ENCODE results near the gene PDS5A.
A peak's percentile ranks its signal among the peaks of the same experiment; 100 is the strongest.
"Not testable (repeated sequence)": the region's sequence is repeated elsewhere in the genome, so short reads cannot be mapped to it uniquely, and the experiment has no call there.

PDS5A gene

DNA sequence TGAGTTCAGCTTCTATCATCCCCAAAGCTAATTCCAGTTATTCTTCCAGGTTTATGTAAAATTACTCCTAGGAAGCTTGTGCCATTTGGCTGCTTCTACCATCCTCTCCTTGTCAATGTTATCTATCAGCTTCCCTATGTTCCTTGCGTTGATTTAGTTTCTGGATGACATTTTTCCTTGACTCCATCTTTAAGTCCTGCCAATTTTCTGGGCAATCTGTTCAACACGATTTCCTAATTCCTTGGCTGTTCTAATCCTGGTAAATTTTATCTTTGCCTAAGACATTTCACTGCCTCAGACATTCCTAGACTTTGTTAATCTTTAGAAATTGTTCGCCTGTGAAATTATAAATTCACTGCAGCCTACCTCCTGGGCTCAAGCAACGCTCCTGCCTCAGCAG lies 125.1 kb downstream of the PDS5A start:
- H3K27me3 ChIP-seq (replicated peaks; ENCODE audit: control insufficient read depth, insufficient read depth, low read length) = no peaks in the 10 kb centered on the region
- no peak overlapping the region for H3K9ac ChIP-seq (ENCODE audit: low read length)
- no peak for DNase-seq (ENCODE audit: low read depth)
- peaks cover 18% of the 10 kb centered on the region for H3K9me3 ChIP-seq (ENCODE audit: control insufficient read depth, low read length)
- H3K36me3 ChIP-seq (ENCODE audit: control insufficient read depth, insufficient read depth, low read length, severe bottlenecking) = peaks cover 64% of the 10 kb centered on the region
- no peaks in the 10 kb centered on the region for H3K4me1 ChIP-seq (ENCODE audit: control insufficient read depth, insufficient read depth, low read length)
- no peak overlapping the region for H3K4me3 ChIP-seq (ENCODE audit: low read length)

DNA sequence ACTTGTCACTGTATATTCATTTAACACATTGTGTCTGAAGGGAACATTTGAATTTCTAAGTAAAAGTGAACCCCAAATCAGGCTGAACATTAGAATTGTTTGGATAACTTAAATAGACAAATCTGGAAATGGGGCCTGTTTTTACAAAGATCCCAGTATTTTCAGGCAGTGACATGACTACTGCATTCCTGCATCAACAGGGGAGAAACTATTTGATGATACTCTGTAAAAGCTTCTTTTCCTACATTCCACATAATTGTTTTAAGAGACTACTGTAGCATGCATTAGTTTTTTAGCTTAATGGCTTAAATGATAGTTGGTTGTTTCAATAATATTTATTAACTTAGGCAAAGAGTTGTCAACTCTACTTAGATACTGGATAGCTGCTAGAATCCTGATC lies 127.0 kb downstream of the PDS5A start:
- Histone ChIP-seq H3K4me3 (ENCODE audit: low read length) (no peak overlapping the region), H3K4me1 (ENCODE audit: control insufficient read depth, insufficient read depth, low read length) (no peaks in the 10 kb centered on the region), H3K9me3 (ENCODE audit: control insufficient read depth, low read length) (peaks cover 9% of the 10 kb centered on the region), H3K36me3 (ENCODE audit: control insufficient read depth, insufficient read depth, low read length, severe bottlenecking) (peaks cover 69% of the 10 kb centered on the region), H3K9ac (ENCODE audit: low read length) (no peak overlapping the region), H3K27me3 (replicated peaks; ENCODE audit: control insufficient read depth, insufficient read depth, low read length) (no peaks in the 10 kb centered on the region)
- no peak for DNase-seq (ENCODE audit: low read depth)

DNA sequence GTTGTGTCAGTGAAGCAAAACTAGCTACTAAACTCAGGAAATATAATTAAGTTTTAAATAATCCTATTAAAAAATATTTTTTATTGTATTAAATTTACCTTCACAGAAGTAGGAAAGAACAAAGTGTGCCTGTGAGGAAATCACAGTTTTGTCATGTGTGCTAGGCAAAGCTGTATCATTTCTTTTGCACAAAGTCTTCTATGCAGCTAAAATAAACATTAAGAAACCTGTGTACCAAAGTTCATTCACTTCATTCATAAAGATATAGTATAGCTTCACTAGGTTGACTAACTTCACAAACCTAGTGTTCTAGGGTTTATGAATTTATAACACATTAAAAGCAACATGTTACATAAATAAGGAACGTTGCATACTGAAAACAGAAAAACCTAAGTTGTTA lies 131.0 kb downstream of the PDS5A start:
- DNase-seq (ENCODE audit: low read depth) = no peak
- H3K36me3 ChIP-seq (ENCODE audit: control insufficient read depth, insufficient read depth, low read length, severe bottlenecking) = peaks cover 73% of the 10 kb centered on the region

DNA sequence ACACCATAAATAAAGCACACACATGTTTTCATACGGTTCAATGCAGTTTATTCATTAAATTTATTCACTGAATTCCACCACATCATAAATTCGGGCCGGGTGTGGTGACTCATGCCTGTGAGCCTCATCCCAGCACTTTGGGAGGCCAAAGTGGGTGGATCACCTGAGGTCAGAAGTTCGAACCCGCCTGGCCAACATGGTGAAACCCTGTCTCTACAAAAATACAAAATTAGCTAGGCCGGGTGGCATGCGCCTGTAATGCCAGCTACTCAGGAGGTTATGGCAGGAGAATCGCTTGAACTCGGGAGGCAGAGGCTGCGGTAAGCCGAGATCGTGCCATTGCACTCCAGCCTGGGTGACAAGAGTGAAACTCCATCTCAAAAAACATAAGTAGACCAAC lies 131.6 kb downstream of the PDS5A start:
- DNase-seq (ENCODE audit: low read depth) = no peak
- Histone ChIP-seq H3K36me3 (ENCODE audit: control insufficient read depth, insufficient read depth, low read length, severe bottlenecking) (peaks cover 76% of the 10 kb centered on the region), H3K4me3 (ENCODE audit: low read length) (no peak overlapping the region), H3K9ac (ENCODE audit: low read length) (no peak overlapping the region), H3K9me3 (ENCODE audit: control insufficient read depth, low read length) (no peaks in the 10 kb centered on the region), H3K4me1 (ENCODE audit: control insufficient read depth, insufficient read depth, low read length) (no peaks in the 10 kb centered on the region), H3K27me3 (replicated peaks; ENCODE audit: control insufficient read depth, insufficient read depth, low read length) (no peaks in the 10 kb centered on the region)

More for the DNA sequence above, 131.0 kb downstream of the PDS5A start:
- H3K9me3 ChIP-seq (ENCODE audit: control insufficient read depth, low read length) = no peaks in the 10 kb centered on the region
- no peaks in the 10 kb centered on the region for H3K4me1 ChIP-seq (ENCODE audit: control insufficient read depth, insufficient read depth, low read length)
- H3K9ac ChIP-seq (ENCODE audit: low read length) = no peak overlapping the region
- no peaks in the 10 kb centered on the region for H3K27me3 ChIP-seq (replicated peaks; ENCODE audit: control insufficient read depth, insufficient read depth, low read length)
- H3K4me3 ChIP-seq (ENCODE audit: low read length) = no peak overlapping the region

DNA sequence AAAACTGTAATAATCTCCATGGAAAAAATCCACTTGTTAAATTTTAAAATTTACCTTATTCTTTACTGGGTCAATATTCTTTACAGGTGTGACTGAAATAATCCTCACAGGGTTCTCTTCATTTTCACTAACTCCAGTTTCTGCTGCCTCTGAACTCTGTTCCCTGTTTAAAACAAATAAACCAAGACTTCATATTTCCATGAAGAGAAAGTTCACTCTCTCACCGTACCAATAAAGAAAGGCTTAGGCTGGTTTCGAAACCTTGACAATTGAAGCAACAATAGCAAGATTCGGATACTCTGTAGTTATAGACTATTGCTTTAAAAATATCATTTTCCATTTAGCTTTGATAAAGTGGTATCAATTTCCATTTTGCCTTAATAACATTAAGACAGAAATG lies 135.8 kb downstream of the PDS5A start:
- no peak for DNase-seq (ENCODE audit: low read depth)
- Histone ChIP-seq H3K9me3 (ENCODE audit: control insufficient read depth, low read length) (no peaks in the 10 kb centered on the region), H3K4me3 (ENCODE audit: low read length) (no peak overlapping the region), H3K4me1 (ENCODE audit: control insufficient read depth, insufficient read depth, low read length) (no peaks in the 10 kb centered on the region), H3K9ac (ENCODE audit: low read length) (no peak overlapping the region), H3K36me3 (ENCODE audit: control insufficient read depth, insufficient read depth, low read length, severe bottlenecking) (peaks cover 87% of the 10 kb centered on the region), H3K27me3 (replicated peaks; ENCODE audit: control insufficient read depth, insufficient read depth, low read length) (no peaks in the 10 kb centered on the region)

DNA sequence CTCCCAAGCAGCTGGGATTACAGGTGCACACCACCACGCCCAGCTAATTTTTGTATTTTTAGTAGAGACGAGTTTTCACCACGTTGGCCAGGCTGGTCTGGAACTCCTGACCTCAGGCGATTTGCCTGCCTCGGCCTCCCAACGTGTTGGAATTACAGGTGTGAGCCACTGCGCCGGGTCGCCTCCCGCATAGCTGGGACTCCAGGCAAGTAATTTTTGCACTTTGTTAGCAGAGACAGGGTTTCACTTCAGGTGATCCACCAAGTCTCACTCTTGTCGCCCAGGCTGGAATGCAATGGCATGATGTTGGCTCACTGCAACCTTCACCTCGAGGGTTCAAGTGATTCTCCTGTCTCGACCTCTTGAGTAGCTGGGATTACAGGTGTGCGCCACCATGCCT lies 137.2 kb downstream of the PDS5A start:
- H3K9me3 ChIP-seq (ENCODE audit: control insufficient read depth, low read length); H3K9ac ChIP-seq (ENCODE audit: low read length); H3K4me1 ChIP-seq (ENCODE audit: control insufficient read depth, insufficient read depth, low read length); H3K27me3 ChIP-seq (replicated peaks; ENCODE audit: control insufficient read depth, insufficient read depth, low read length); DNase-seq (ENCODE audit: low read depth); H3K4me3 ChIP-seq (ENCODE audit: low read length): not testable (repeated sequence)
- peaks cover 89% of the 10 kb centered on the region for H3K36me3 ChIP-seq (ENCODE audit: control insufficient read depth, insufficient read depth, low read length, severe bottlenecking)

DNA sequence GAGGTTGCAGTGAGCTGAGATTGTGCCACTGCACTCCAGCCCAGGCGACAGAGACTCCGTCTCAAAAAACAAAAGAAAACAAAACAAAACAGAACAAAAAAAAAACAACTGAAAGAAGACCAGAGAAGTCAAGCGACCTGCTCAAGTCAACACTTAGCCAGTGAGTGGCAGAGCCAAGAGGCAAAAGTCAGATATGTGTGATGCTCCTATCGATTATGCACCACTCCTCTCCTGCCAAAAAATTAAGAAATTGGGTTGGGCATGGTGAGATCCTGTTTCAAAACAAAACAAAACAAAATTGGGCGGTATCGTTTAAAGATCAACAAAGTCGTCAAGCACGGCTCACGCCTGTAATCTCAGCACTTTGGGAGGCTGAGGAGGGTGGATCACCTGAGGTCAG lies 137.7 kb downstream of the PDS5A start:
- no peaks in the 10 kb centered on the region for H3K4me1 ChIP-seq (ENCODE audit: control insufficient read depth, insufficient read depth, low read length)
- H3K9me3 ChIP-seq (ENCODE audit: control insufficient read depth, low read length) = no peaks in the 10 kb centered on the region
- peaks cover 88% of the 10 kb centered on the region for H3K36me3 ChIP-seq (ENCODE audit: control insufficient read depth, insufficient read depth, low read length, severe bottlenecking)

DNA sequence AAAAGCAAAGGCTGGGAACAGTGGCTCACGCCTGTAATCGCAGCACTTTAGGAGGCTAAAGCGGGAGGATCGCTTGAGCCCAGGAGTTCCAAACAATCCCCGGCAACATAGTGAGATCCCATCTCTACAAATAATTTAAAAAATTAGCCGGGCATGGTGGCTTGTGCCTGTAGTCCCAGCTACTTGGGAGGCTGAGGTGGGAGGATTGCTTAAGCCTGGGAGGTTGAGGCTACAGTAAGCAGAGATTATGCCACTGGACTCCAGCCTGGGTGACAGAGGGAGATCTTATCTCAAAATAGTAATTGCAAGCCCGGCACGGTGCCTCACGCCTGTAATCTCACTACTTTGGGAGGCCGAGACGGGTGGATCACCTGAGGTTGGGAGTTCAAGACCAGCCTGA lies 139.3 kb downstream of the PDS5A start:
- not testable (repeated sequence) for H3K9me3 ChIP-seq (ENCODE audit: control insufficient read depth, low read length); DNase-seq (ENCODE audit: low read depth); H3K9ac ChIP-seq (ENCODE audit: low read length); H3K4me3 ChIP-seq (ENCODE audit: low read length); H3K27me3 ChIP-seq (replicated peaks; ENCODE audit: control insufficient read depth, insufficient read depth, low read length)
- Histone ChIP-seq H3K4me1 (ENCODE audit: control insufficient read depth, insufficient read depth, low read length) (peaks cover 13% of the 10 kb centered on the region), H3K36me3 (ENCODE audit: control insufficient read depth, insufficient read depth, low read length, severe bottlenecking) (peaks cover 81% of the 10 kb centered on the region)

More for the DNA sequence above, 137.7 kb downstream of the PDS5A start:
- H3K27me3 ChIP-seq (replicated peaks; ENCODE audit: control insufficient read depth, insufficient read depth, low read length) = no peaks in the 10 kb centered on the region
- H3K9ac ChIP-seq (ENCODE audit: low read length) = no peak overlapping the region
- no peak for DNase-seq (ENCODE audit: low read depth)
- no peak overlapping the region for H3K4me3 ChIP-seq (ENCODE audit: low read length)

DNA sequence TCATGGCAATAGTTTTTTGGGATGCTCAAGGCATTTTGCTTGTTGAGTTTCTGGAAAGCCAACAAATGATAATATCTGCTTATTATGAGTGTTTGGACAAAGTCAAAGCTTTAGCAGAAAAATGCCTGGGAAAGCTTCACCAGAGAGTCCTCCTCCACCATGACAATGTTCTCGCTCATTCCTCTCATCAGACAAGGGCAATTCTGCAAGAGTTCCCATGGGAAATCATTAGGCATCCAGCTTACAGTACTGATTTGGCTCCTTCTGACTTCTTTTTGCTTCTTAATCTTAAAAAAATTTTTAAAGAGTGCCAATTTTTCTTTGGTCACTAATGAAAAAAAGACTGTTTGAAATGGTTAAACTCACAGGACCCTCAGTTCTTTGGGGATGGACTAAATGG lies 143.4 kb downstream of the PDS5A start:
- Histone ChIP-seq H3K9me3 (ENCODE audit: control insufficient read depth, low read length) (no peaks in the 10 kb centered on the region), H3K27me3 (replicated peaks; ENCODE audit: control insufficient read depth, insufficient read depth, low read length) (no peaks in the 10 kb centered on the region), H3K4me1 (ENCODE audit: control insufficient read depth, insufficient read depth, low read length) (peaks cover 13% of the 10 kb centered on the region), H3K4me3 (ENCODE audit: low read length) (no peak overlapping the region), H3K9ac (ENCODE audit: low read length) (no peak overlapping the region), H3K36me3 (ENCODE audit: control insufficient read depth, insufficient read depth, low read length, severe bottlenecking) (peaks cover 69% of the 10 kb centered on the region)
- DNase-seq (ENCODE audit: low read depth) = no peak

DNA sequence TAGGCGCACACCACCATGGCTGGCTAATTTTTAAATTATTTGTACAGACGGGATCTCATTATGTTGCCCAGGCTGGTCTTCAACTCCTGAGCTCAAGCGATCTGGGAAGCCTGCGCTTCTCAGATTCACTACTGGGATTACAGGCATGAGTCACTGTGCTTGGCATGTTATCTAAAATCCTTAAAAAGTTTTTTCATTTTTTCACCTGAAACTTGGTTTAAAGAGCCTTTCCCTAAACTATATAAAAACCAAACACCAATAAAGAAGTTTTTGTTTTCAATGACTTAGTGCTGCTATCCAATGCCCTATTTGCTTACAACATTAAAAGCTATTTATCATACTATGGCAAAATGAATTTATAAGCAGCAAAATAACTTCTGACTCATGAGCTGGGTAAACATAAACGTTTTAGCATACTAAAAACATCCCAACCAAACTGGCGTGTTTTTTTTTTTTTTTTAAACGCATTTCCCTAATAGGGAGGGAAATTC lies 151.9 kb downstream of the PDS5A start:
- no peak overlapping the region for H3K4me3 ChIP-seq (ENCODE audit: low read length)
- H3K9ac ChIP-seq (ENCODE audit: low read length) = peak overlapping the region; percentile 62
- no peaks in the 10 kb centered on the region for H3K9me3 ChIP-seq (ENCODE audit: control insufficient read depth, low read length)
- peaks cover 46% of the 10 kb centered on the region for H3K36me3 ChIP-seq (ENCODE audit: control insufficient read depth, insufficient read depth, low read length, severe bottlenecking)
- no peaks in the 10 kb centered on the region for H3K27me3 ChIP-seq (replicated peaks; ENCODE audit: control insufficient read depth, insufficient read depth, low read length)
- peak; percentile 45 for DNase-seq (ENCODE audit: low read depth)
- H3K4me1 ChIP-seq (ENCODE audit: control insufficient read depth, insufficient read depth, low read length) = peaks cover 36% of the 10 kb centered on the region

DNA sequence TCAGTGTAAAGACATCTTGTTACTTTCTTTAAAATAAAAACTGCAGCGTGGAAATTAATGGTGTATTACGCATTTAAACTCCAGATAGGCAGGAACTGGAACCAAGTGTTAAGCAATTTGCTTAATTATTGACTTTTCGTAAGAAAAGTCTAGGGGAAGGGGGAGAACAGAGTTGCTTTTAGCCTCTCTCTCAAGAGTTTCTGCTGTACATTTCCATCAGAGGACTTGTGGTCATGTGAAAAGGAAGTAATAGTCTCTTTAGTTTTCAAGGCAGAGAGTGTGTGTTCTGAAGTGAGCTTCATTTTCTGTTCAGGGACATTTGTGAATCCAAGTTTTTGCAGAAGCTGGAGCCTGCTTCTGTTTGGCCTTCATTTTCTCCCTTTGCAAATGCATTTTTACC lies 152.6 kb downstream of the PDS5A start:
- peak overlapping the region; percentile 62 for H3K9ac ChIP-seq (ENCODE audit: low read length)
- H3K36me3 ChIP-seq (ENCODE audit: control insufficient read depth, insufficient read depth, low read length, severe bottlenecking) = peaks cover 39% of the 10 kb centered on the region
- DNase-seq (ENCODE audit: low read depth) = no peak
- no peaks in the 10 kb centered on the region for H3K9me3 ChIP-seq (ENCODE audit: control insufficient read depth, low read length)
- H3K4me3 ChIP-seq (ENCODE audit: low read length) = no peak overlapping the region
- peaks cover 36% of the 10 kb centered on the region for H3K4me1 ChIP-seq (ENCODE audit: control insufficient read depth, insufficient read depth, low read length)
- no peaks in the 10 kb centered on the region for H3K27me3 ChIP-seq (replicated peaks; ENCODE audit: control insufficient read depth, insufficient read depth, low read length)

DNA sequence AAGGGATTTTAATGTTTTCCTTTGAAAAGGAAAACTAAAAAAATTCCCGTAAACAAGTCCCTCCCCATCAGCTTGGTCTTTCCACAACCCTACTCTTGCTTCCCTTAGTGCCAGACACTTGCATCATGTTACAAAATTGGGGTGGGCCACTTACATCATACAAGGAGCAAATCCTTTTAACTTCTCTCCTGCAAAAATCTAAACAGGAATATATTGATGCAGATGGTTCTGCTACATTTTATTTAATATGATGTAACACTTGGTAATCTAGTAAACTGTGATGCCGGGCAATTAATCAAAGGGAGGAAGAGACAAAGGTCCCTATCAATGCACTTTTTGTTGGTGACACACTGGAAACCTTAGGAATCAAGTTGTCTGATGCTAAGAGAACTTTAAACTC lies 154.5 kb downstream of the PDS5A start:
- no peaks in the 10 kb centered on the region for H3K27me3 ChIP-seq (replicated peaks; ENCODE audit: control insufficient read depth, insufficient read depth, low read length)
- H3K4me1 ChIP-seq (ENCODE audit: control insufficient read depth, insufficient read depth, low read length) = peaks cover 36% of the 10 kb centered on the region
- no peaks in the 10 kb centered on the region for H3K9me3 ChIP-seq (ENCODE audit: control insufficient read depth, low read length)
- no peak overlapping the region for H3K9ac ChIP-seq (ENCODE audit: low read length)
- H3K4me3 ChIP-seq (ENCODE audit: low read length) = no peak overlapping the region
- H3K36me3 ChIP-seq (ENCODE audit: control insufficient read depth, insufficient read depth, low read length, severe bottlenecking) = peaks cover 24% of the 10 kb centered on the region
- DNase-seq (ENCODE audit: low read depth) = peak; percentile 81

All from adipocyte (in vitro differentiated cells).